OCI-LY3 (cell line): ENCODE data around the gene RNF175.
A peak's percentile ranks its signal among the peaks of the same experiment; 100 is the strongest.

ENCODE experiments used
- H2AFZ ChIP-seq: fragments of 200-600, 300-600 bp; shearing (Covaris generic); 2 replicates; pipeline ENCODE4 v1.6.0; 2014; ENCODE audit warnings: antibody characterized with exemption, low read depth, low read length
- H3K27ac ChIP-seq: fragments of 200-600, 300-600 bp; sonication (generic); 2 replicates; pipeline ENCODE4 v1.5.1; 2014; ENCODE audit warnings: mild to moderate bottlenecking, low read length, moderate library complexity, mixed read lengths
- H3K27me3 ChIP-seq: fragments of 200-600, 300-600 bp; sonication (generic); 2 replicates; pipeline ENCODE4 v1.6.1; 2014; ENCODE audit warnings: low read depth, low read length, mixed read lengths
- H3K36me3 ChIP-seq: fragments of 200-600, 300-600 bp; sonication (generic); replicated peaks from 2 replicates; pipeline ENCODE3; 2014; ENCODE audit warnings: low read depth, low read length, mixed read lengths
- H3K4me1 ChIP-seq: fragments of 300-600, 200-600 bp; sonication (generic); 2 replicates; pipeline ENCODE4 v1.6.1; 2014; ENCODE audit warnings: low read length, mixed read lengths
- H3K4me2 ChIP-seq: fragments of 200-600, 300-600 bp; sonication (generic); 2 replicates; pipeline ENCODE4 v1.6.1; 2014; ENCODE audit warnings: low read length, mixed read lengths
- H3K4me3 ChIP-seq: fragments of 300-600, 200-600 bp; sonication (generic); 2 replicates; pipeline ENCODE4 v1.5.1; 2014; ENCODE audit warnings: antibody characterized with exemption, mild to moderate bottlenecking, low read length, moderate library complexity
- H3K79me2 ChIP-seq: fragments of 300-600, 200-600 bp; shearing (Covaris generic); 2 replicates; pipeline ENCODE4 v1.6.1; 2014; ENCODE audit warnings: mild to moderate bottlenecking, low read length, mixed read lengths
- H3K9ac ChIP-seq: fragments of 300-600, 200-600 bp; shearing (Covaris generic); 2 replicates; pipeline ENCODE4 v1.6.0; 2014; ENCODE audit warnings: mild to moderate bottlenecking, low read length, moderate library complexity
- H3K9me3 ChIP-seq: fragments of 200-600, 300-600 bp; shearing (Covaris generic); 2 replicates; pipeline ENCODE4 v1.6.1; 2014; ENCODE audit warnings: low read length, mixed read lengths; ENCODE audit not compliant: insufficient read depth
- H4K20me1 ChIP-seq: fragments of 200-600, 300-600 bp; sonication (generic); 2 replicates; pipeline ENCODE4 v1.6.1; 2016; ENCODE audit warnings: low read length, mixed read lengths; ENCODE audit not compliant: insufficient read depth
- CTCF ChIP-seq: fragments of 200-600, 300-600 bp; sonication (generic); IDR thresholded peaks from 2 replicates; pipeline ENCODE4 v1.5.1; 2014; ENCODE audit warnings: antibody characterized with exemption, low read length, low read depth
- EZH2phosphoT487 ChIP-seq: fragments of 200-600 bp; shearing (Covaris generic); IDR thresholded peaks from 2 replicates; pipeline ENCODE4 v1.6.1; 2018; ENCODE audit warnings: antibody characterized with exemption, mixed run types, low read depth

The RNF175 gene

GRCh38 chr4:153683763-153684181 is 76.1 kb downstream of the RNF175 start:
- Histone ChIP-seq H3K79me2 (no peaks in the 10 kb centered on the region), H3K36me3 (no peaks in the 10 kb centered on the region), H2AFZ (no peak overlapping the region), H4K20me1 (no peaks in the 10 kb centered on the region), H3K9ac (no peak overlapping the region), H3K4me2 (no peak overlapping the region), H3K4me1 (no peaks in the 10 kb centered on the region), H3K27me3 (no peaks in the 10 kb centered on the region), H3K9me3 (peaks cover 11% of the 10 kb centered on the region), H3K4me3 (no peak overlapping the region), H3K27ac (no peak overlapping the region)
- TF ChIP-seq EZH2phosphoT487, result no peak
- TF ChIP-seq CTCF, result no peak

- no peaks in the 10 kb centered on the region for H3K79me2 ChIP-seq
- H3K9ac ChIP-seq, result no peak overlapping the region
- H3K4me1 ChIP-seq, result no peaks in the 10 kb centered on the region
- TF ChIP-seq CTCF (0 out of 2 replicates have a peak, but pooled peaks have one; percentile 11), EZH2phosphoT487 (no peak)
- H3K27me3 ChIP-seq, result no peaks in the 10 kb centered on the region
- no peaks in the 10 kb centered on the region for H3K36me3 ChIP-seq
- H3K4me3 ChIP-seq, result no peak overlapping the region
- H3K27ac ChIP-seq, result no peak overlapping the region
- H3K9me3 ChIP-seq, result peaks cover 15% of the 10 kb centered on the region
- H3K4me2 ChIP-seq, result no peak overlapping the region
- H4K20me1 ChIP-seq, result no peaks in the 10 kb centered on the region
- no peak overlapping the region for H2AFZ ChIP-seq
These were observed 80.3 kb downstream of the RNF175 start for GRCh38 chr4:153679486-153679885.

GRCh38 chr4:153676984-153677383 is 82.8 kb downstream of the RNF175 start:
- Histone ChIP-seq H3K9ac (no peak overlapping the region), H3K4me3 (no peak overlapping the region), H3K4me2 (no peak overlapping the region), H3K9me3 (peaks cover 22% of the 10 kb centered on the region), H3K27ac (no peak overlapping the region), H2AFZ (no peak overlapping the region), H3K4me1 (no peaks in the 10 kb centered on the region), H3K36me3 (no peaks in the 10 kb centered on the region), H3K27me3 (no peaks in the 10 kb centered on the region), H3K79me2 (no peaks in the 10 kb centered on the region), H4K20me1 (no peaks in the 10 kb centered on the region)
- TF ChIP-seq EZH2phosphoT487 (no peak), CTCF (no peak)

- Histone ChIP-seq H3K36me3 (no peaks in the 10 kb centered on the region), H3K4me2 (no peak overlapping the region), H4K20me1 (no peaks in the 10 kb centered on the region), H3K27ac (no peak overlapping the region), H3K79me2 (no peaks in the 10 kb centered on the region), H3K4me1 (no peaks in the 10 kb centered on the region), H2AFZ (no peak overlapping the region), H3K27me3 (no peaks in the 10 kb centered on the region), H3K4me3 (no peak overlapping the region), H3K9me3 (peaks cover 22% of the 10 kb centered on the region), H3K9ac (no peak overlapping the region)
- TF ChIP-seq CTCF, result no peak
- TF ChIP-seq EZH2phosphoT487, result no peak
These were observed 83.3 kb downstream of the RNF175 start for GRCh38 chr4:153676486-153676885.
